CD4-positive, alpha-beta T cell treated with Interferon gamma for 1 hour (primary cell): ENCODE results near the gene HSPB3.
"Not testable (repeated sequence)": the region's sequence is repeated elsewhere in the genome, so short reads cannot be mapped to it uniquely, and the experiment has no call there.

Experiments used
- DNase-seq: peaks from one replicate; pipeline ENCODE4 v3.0.0-alpha.2; 2020

The HSPB3 gene

GRCh38 chr5:54457094-54457862, 1.8 kb downstream of the HSPB3 start:
- DNase-seq, result no peak

GRCh38 chr5:54458221-54458620, 2.7 kb downstream of the HSPB3 start:
- no peak for DNase-seq

DNA sequence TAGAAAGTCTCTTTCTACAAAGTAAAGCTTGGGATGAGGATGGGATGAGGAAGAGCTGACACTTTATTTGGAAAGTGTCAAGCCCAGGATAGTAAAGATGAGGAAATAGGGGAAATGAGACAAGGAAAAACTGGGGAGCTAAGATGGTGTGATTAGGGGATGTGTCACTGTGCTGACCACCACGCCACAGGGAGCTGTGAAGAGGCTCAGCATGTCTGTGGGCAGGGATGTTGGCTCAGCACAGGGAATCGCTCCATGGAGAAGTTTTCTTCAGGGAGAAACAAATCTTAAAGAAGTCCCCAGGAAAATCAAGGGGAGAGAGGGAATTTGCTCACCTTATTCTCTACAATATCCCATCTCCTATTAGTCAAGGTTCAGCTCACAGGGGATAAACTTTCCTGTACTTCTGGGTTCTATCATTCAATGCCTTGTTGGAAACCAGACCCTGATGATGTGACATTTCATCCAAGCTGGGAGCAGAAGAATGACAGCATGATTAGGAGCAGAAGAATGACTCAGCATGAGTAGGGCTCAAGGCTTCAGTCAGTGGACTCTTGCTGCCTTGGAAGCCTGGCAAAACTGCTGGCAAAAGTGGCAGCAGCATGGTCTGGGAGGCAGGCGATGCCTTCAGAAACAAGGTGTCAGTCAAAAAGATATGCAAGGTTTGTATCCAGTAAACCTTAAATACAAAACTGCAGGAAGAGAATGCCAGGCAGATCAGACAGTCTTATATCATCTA, 4.9 kb downstream of the HSPB3 start:
- no peak for DNase-seq

DNA sequence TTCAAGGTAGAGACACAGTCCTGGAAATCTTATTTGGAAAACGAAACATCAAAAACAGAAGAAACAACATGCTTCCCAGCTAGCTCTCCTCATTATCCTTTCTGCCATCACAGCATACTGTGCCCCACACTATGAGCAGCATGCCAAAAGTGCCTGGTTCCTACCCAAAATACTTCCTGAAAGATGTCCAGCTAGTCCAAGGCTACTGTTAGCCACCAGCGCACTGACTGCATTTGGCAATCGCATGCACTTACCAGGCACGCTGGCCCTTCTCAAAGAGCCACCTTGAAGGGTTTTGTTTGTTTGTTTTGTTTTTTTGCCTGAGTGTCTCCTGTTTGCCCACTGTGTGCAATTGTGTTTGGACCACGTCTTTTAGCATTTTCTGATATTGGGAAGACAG, 6.8 kb downstream of the HSPB3 start:
- no peak for DNase-seq

DNA sequence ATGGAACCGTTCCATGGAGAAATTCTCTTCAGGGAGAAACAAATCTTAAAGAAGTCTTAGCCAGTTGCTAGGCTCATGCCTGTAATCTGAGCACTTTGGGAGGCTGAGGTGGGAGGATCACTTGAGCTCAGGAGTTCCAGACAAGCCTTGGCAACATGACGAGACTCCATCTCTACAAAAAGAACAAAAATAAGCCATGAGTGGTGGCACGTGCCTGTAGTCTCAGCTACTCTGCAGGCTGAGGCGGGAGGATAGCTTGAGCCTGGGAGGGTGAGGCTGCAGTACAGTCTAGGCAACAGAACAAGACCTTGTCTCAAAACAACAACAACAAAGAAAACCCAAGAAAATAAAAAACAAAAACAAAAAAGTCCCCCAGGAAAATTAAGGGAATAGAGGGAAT, 8.2 kb downstream of the HSPB3 start:
- DNase-seq, result no peak

DNA sequence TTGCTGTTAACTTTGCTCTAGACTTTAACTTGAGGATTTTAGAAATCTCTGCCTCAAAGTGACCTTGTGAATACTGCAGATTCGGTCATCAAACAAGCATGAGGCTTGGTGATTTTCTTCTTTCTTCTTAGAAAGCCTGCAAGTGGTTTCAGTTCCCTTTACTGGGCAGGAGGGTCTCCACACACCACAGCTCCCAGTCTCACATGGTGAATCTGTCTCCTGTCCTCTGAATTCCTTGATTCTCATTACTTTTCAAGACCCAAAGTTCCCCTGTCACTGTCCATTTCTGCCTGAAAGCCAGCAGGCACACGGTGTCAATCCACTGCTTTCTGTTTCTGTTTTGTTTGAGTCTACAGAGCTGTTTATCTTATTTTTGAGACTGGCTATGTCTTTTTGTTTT, 14.1 kb downstream of the HSPB3 start:
- DNase-seq, result no peak

DNA sequence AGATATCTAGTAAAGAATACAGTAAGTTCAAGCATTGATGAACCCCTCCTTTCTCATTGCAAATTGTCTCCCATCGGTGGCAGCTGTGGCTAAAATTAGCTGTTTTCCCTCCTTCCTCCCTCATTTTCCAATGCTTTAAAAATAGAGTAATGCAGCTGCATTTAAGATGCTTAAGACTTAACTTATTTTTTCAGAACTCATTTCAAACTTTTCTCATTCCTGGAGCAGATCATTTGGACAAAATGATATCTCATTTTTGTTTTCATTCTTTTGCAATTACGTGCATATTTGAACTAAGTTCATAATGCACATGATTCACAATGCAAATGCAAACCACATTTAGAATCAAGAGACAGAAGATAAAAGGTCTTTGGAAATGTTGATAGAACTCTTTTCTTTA, 14.6 kb downstream of the HSPB3 start:
- no peak for DNase-seq

DNA sequence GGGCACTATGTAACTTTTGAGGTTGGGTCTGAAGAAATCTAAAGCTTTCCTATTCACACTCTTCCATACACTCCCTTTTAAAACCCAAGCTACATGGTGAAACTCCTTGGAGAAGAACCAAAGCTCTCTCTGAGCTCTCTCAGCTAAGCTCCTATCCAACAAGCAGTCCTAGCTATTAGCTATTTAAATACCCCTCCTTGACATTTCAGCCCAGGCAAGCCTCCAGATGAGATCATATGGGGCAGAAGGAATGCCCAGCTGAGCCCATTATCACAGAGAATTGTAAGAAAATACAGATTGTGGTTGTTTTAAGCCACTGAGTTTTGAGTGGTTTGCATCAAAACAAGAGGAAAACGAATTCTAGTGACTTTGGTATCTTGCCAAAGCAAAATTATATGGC, 15.2 kb downstream of the HSPB3 start:
- no peak for DNase-seq

DNA sequence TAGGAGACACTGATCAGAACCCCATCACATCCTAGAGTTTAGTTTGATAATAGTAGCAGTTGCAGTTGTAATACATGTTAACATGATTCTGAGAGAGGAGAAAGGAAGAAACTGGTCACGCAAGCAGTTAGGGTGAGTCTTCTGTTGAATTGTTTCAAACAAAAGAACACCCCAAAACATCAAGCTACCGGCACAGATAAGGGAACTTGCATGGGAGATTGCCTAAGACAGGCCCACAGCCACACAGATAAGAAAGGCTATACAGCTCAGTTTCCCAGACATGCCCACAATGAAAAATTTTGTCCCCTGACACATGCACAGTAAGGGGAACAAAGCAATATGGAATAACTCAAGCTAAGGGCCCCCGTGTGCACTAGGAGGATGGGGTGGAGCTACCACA, 15.9 kb downstream of the HSPB3 start:
- DNase-seq, result no peak

GRCh38 chr5:54476682-54477081, 21.2 kb downstream of the HSPB3 start:
- no peak for DNase-seq

DNA sequence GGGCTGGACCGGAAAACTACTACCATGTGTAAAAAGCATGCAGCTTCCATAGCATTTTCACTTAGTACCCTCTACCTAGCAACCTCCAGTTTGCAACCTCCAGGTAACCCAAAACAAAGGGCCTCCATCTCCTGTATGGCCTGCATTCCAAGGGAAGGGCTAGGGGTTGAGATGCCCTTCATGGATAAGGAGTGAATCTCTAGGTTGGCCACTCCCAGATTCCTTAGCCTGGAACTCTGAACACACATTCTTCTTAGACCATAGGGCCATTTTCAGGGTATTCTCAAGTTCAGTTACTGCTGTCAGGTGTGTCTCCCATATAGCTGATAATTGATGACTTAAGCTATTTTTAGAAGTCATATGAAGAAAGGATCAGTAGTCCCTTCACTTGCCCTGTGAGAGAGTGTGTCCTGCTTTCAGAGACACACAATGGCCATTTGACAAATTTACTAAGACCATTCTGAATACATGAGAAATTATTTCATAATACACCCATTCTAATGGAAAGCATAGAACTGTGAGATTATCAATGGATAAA, 22.5 kb downstream of the HSPB3 start:
- no peak for DNase-seq

DNA sequence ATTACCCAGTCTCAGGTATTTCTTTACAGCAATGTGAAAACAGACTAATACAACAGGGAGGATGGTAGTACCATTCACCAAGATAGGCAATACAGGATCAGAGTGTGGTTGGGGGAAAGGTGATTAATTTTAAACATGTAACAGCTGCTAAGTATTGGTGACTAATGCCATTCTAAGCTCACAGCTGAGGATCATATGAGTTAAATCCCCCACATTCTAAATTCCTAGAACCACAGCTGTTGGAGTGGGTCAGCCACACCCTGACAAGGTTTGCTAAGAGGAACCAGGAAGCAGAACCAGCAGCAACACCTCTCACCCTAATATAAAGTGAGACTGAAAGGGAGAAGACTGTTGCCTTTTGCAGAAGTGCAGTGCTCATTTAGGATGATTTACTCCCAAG, 24.8 kb downstream of the HSPB3 start:
- no peak for DNase-seq

- DNase-seq, result no peak
These were observed 28.9 kb downstream of the HSPB3 start for GRCh38 chr5:54484219-54484894.

- not testable (repeated sequence) for DNase-seq
These were observed 30.2 kb downstream of the HSPB3 start for GRCh38 chr5:54485659-54486058.

DNA sequence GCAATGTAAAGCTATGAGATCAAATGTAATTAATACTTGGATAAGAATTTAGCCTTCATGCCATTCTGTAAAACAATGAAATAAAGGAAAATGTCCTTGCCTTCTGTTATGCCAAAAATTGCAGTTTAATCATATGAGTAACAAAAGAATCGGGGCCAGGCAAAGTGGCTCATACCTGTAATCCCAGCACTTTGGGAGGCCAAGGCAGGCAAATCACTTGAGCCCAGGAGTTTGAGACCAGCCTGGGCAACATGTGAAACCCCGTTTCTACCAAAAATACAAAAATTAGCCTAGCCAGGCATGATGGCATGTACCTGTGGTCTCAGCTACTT, 34.1 kb downstream of the HSPB3 start:
- not testable (repeated sequence) for DNase-seq

DNA sequence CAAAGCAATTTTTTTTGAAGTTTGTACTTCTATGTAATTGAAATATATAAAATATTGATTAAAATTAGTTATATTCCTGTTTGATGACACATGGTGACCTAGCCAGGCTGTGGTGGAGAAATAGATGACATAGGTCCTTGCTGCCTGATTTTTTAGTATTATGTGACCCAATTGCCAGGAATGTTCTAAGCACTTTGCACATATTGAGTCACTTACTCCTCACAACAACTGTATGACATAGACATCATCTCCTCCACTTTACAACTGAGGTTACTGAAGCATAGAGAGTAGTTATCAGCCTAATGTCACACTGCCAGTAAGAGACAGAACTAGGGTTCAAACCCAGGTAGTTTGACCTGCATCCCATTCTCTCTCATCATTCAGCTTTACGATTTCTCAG, 35.8 kb downstream of the HSPB3 start:
- no peak for DNase-seq

DNA sequence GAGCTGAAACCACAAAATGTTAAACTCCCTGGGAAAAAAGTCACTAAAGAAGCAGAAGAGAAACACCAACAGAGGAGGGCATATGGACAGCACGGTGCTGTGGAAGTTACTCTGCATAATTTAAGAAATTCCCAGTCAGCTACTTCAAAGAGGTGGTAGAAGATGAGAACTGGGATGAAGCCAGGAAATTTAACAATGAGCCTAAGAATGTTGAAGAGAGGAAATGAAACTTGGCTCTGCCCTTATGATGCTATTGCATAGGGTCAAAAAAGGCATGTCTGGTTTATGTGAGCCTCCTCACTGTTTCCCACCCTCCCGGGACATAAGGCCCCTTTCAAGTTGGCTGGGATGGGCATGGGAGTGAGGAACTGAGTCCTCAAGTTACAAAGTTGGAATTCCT, 36.7 kb downstream of the HSPB3 start:
- no peak for DNase-seq

DNA sequence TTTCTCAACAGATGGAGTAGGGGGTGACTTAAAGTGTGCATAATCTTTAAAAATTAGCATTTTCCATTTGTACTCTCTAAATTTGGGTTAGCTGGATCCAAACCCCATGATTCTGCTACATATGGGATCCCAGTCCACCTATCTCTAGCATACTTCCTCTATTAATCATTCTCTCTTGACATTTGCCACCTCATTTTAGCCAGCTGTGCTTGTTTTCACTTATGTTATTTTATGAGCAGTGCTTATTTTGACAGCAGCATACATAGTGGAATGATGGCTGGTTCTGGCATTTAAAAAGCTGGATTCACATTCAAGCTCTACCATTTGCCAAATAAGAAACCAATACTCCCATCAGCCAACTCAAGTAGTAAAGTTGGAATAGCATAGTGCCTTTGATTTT, 39.5 kb downstream of the HSPB3 start:
- DNase-seq, result no peak
